Endothelial cell of umbilical vein (primary cell): ENCODE data around the gene CRYZL1. TPM values are rescaled to one million over a fixed set of nuclear protein-coding genes. Genes with fewer than 3 reads are reported as not detected.

Experiments used
- BruUV-seq: library from RNA; stranded (reverse); fragments of 400-500 nt; replicated peaks from 2 replicates; lab custom pipeline; 2021; lab: Mats Ljungman, UMichigan
- CTCF ChIA-PET: fragments of 300-600, 350-600 bp; sonication (Branson Sonifier 250); formaldehyde crosslinking; loops from one replicate; lab custom pipeline; 2021; ENCODE audit warnings: antibody characterized with exemption, inconsistent platforms; lab: Charles Lee
- POLR2A ChIA-PET: fragments of 300-600, 350-600 bp; sonication (Branson Sonifier 250); formaldehyde crosslinking; loops from one replicate; lab custom pipeline; 2021; ENCODE audit warnings: antibody characterized with exemption, inconsistent platforms; lab: Charles Lee
- DNase-seq: peaks from one replicate; pipeline ENCODE4 v3.0.0-alpha.2; 2011; ENCODE audit warnings: low read depth, low spot score
- FAIRE-seq: peaks from 2 replicates; lab custom pipeline; 2011; peaks lifted over from hg19 to GRCh38; lab: Jason Lieb, UNC
- H2AFZ ChIP-seq: 2 replicates; pipeline ENCODE4 v1.6.0; 2012; ENCODE audit warnings: low read depth, low read length, control low read depth, inconsistent platforms
- H3K27ac ChIP-seq: 2 replicates; pipeline ENCODE4 v1.5.1; 2011; ENCODE audit warnings: low read depth, mild to moderate bottlenecking, control low read depth, low read length, moderate library complexity; ENCODE audit not compliant: insufficient read depth
- H3K27me3 ChIP-seq, 2 experiments: 2 replicates each; pipeline versions ENCODE4 v1.6.0 to v1.6.1; 2011; ENCODE audit warnings: low read length in 2 of 2, mixed read lengths in 1 of 2; ENCODE audit not compliant: control insufficient read depth in 2 of 2, insufficient read depth in 2 of 2
- H3K36me3 ChIP-seq, 2 experiments: 2 replicates in 1 of 2; 3 replicates in 1 of 2; pipeline ENCODE4 v1.5.1; 2011; ENCODE audit warnings: low read length in 2 of 2, mild to moderate bottlenecking in 1 of 2, moderate library complexity in 1 of 2; ENCODE audit not compliant: control insufficient read depth in 2 of 2, insufficient read depth in 2 of 2; ENCODE audit errors: extremely low read depth in 1 of 2
- H3K4me1 ChIP-seq: 3 replicates; pipeline ENCODE4 v1.5.1; 2011; ENCODE audit warnings: mild to moderate bottlenecking, low read length; ENCODE audit not compliant: control insufficient read depth, insufficient read depth; ENCODE audit errors: extremely low read depth
- H3K4me2 ChIP-seq: 2 replicates; pipeline ENCODE4 v1.6.1; 2011; ENCODE audit warnings: low read length, control low read depth, mixed read lengths; ENCODE audit not compliant: insufficient read depth
- H3K4me3 ChIP-seq, 3 experiments: fragments of 200-600 bp in 1 of 3; sonication (generic), shearing (Covaris generic) in 1 of 3; replicated peaks in 1 of 3; 2 replicates each; pipeline ENCODE4 v1.5.1; 2011 to 2016; ENCODE audit warnings: control low read depth in 3 of 3, low read length in 3 of 3, mild to moderate bottlenecking in 2 of 3, inconsistent platforms in 1 of 3, low read depth in 1 of 3, moderate library complexity in 1 of 3; ENCODE audit not compliant: insufficient read depth in 1 of 3
- H3K79me2 ChIP-seq: 2 replicates; pipeline ENCODE4 v1.6.0; 2012; ENCODE audit warnings: low read length, inconsistent platforms; ENCODE audit not compliant: control insufficient read depth, insufficient read depth
- H3K9ac ChIP-seq: replicated peaks from 2 replicates; pipeline ENCODE3; 2011; ENCODE audit warnings: low read length, control low read depth; ENCODE audit not compliant: insufficient read depth; ENCODE audit errors: extremely low read depth
- H3K9me1 ChIP-seq: replicated peaks from 3 replicates; pipeline ENCODE4 v1.6.0; 2011; ENCODE audit warnings: mild to moderate bottlenecking, low read length; ENCODE audit not compliant: control insufficient read depth, insufficient read depth; ENCODE audit errors: extremely low read depth
- H3K9me3 ChIP-seq: replicated peaks from 2 replicates; pipeline ENCODE4 v1.5.1; 2012; ENCODE audit warnings: low read length, inconsistent platforms; ENCODE audit not compliant: control insufficient read depth, insufficient read depth
- H4K20me1 ChIP-seq: replicated peaks from 2 replicates; pipeline ENCODE3; 2011; ENCODE audit warnings: mild to moderate bottlenecking, low read length; ENCODE audit not compliant: control insufficient read depth, insufficient read depth; ENCODE audit errors: extremely low read depth
- CTCF ChIP-seq, 2 donors: IDR thresholded peaks; 1 replicate in 1 of 2; 2 replicates in 1 of 2; pipeline ENCODE4 v1.5.1; 2011; ENCODE audit warnings: low read length in 2 of 2, mild to moderate bottlenecking in 2 of 2, moderate library complexity in 2 of 2, control low read depth in 1 of 2, inconsistent platforms in 1 of 2, low read depth in 1 of 2; ENCODE audit not compliant: insufficient read depth in 1 of 2; ENCODE audit errors: extremely low read depth in 1 of 2
- EZH2 ChIP-seq: IDR thresholded peaks from 2 replicates; pipeline ENCODE4 v1.6.1; 2012; ENCODE audit warnings: borderline replicate concordance, low read depth, mild to moderate bottlenecking, moderate library complexity, low read length, inconsistent platforms; ENCODE audit not compliant: severe bottlenecking
- FOS ChIP-seq: IDR thresholded peaks from 2 replicates; pipeline ENCODE4 v1.6.1; 2011; ENCODE audit warnings: mild to moderate bottlenecking, low read length, moderate library complexity, borderline replicate concordance; ENCODE audit not compliant: insufficient read depth
- GATA2 ChIP-seq: IDR thresholded peaks from 2 replicates; pipeline ENCODE4 v1.7.0; 2011; ENCODE audit warnings: low read depth, mild to moderate bottlenecking, moderate library complexity, mixed read lengths, low read length; ENCODE audit not compliant: insufficient read length, insufficient read depth
- JUN ChIP-seq: IDR thresholded peaks from 2 replicates; pipeline ENCODE4 v1.6.1; 2011; ENCODE audit warnings: borderline replicate concordance, low read depth; ENCODE audit not compliant: insufficient read length, insufficient read depth
- MAX ChIP-seq: IDR thresholded peaks from 2 replicates; pipeline ENCODE4 v1.6.1; 2011; ENCODE audit not compliant: insufficient read depth, insufficient read length
- POLR2A ChIP-seq: IDR thresholded peaks from 2 replicates; pipeline ENCODE4 v1.6.1; 2012; ENCODE audit warnings: low read depth, mild to moderate bottlenecking, control low read depth, low read length
- dilution Hi-C: fragments of 300-500 bp; cut with MboI; formaldehyde crosslinking; loops from one replicate; pipeline ENCODE4 v1.15.0; 2019; ENCODE audit warnings: low sequenced_read_pairs; ENCODE audit not compliant: extremely low pct_ligation_motif_present
- intact Hi-C: fragments of 100-400 bp; cut with micrococcal nuclease; formaldehyde crosslinking; loops from one replicate; pipeline ENCODE4 v1.10.0; 2022
- polyA plus RNA-seq, 4 experiments: library from polyadenylated mRNA; depleted of rRNA in 3 of 4; stranded (reverse) in 3 of 4; unstranded in 1 of 4; fragments of >200 nt; gene quantifications; 2 replicates each; pipeline versions ENCODE4 v1.2.1 to v1.2.3, GENCODE V29; 2011 to 2012; ENCODE audit warnings: missing spikeins in 1 of 4
- total RNA-seq: library from RNA; stranded (reverse); gene quantifications from 2 replicates; pipeline ENCODE4 v1.2.3, GENCODE V29; 2021

CRYZL1 gene
- total and polyA plus RNA-seq, 2 donors (not counting 3 experiments of a cell fraction or from before 2014, with no cell fraction given), result 26.4 to 42.1 TPM

- Histone ChIP-seq H3K27ac (no peak overlapping the region), H3K9me1 (no peaks in the 10 kb centered on the region), H3K4me2 (no peak overlapping the region), H3K4me3 (no peak overlapping the region), H3K4me1 (no peaks in the 10 kb centered on the region), H3K9ac (no peak overlapping the region), H3K36me3 (peaks cover 15 to 24% of the 10 kb centered on the region in 2 experiments), H3K27me3 (no peaks in the 10 kb centered on the region), H2AFZ (no peak overlapping the region), H4K20me1 (no peaks in the 10 kb centered on the region), H3K9me3 (no peaks in the 10 kb centered on the region), H3K79me2 (peaks cover 36% of the 10 kb centered on the region)
- BruUV-seq, result no TSS peak
- ChIA-PET POLR2A (no interaction called here), CTCF (interaction anchor here (1.0 to 3.8 kb wide), 4 partner anchors 13 to 37 kb away, joined by 3 to 19 read pairs (median 5); partner anchors contain the start of genes DONSON and GART)
- TF ChIP-seq GATA2 (no peak), FOS (no peak), CTCF (IDR thresholded peaks at IDR 0.05; ENCODE audit: extremely low read depth in 1 of 2, insufficient read depth in 1 of 2, low read depth in 1 of 2, low read length in 2 of 2) (no peak), JUN (no peak), MAX (no peak), POLR2A (no peak), EZH2 (no peak)
- no peak for FAIRE-seq
- DNase-seq, result no peak
- intact Hi-C loops (no loop called here), dilution Hi-C loops (no loop called here)
These were observed 73.1 kb downstream of the CRYZL1 start for GRCh38 chr21:33568448-33568847.
